22Rv1 (cell line): ENCODE data around the gene MTA3.

Source experiments
- ZFX ChIP-seq: fragments of 450-650 bp; IDR thresholded peaks from 2 replicates; pipeline ENCODE4 v1.6.1; 2017; ENCODE audit warnings: antibody characterized with exemption, borderline replicate concordance
- TF ChIP-seq, protein P1 (sequence below): fragments of 450-650 bp; IDR thresholded peaks from 2 replicates; pipeline ENCODE4 v1.5.1; 2017; ENCODE audit warnings: mild to moderate bottlenecking

DNA sequence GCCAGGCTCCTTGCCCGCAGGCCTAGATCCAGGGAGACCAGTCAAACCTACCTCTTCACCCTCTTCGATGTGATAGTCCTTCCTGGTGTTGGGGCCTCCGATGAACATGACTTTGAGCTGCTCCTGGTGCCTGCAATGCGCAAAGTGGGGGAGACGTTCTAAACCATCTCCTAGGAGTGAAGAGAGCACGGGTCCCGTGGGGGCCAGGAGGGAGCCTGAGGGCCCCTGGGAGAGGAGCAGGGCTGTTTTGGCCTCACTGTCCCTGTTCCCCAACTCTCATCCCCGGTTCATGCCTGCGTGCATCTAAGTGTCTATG is 220.0 kb downstream of the MTA3 start:
- TF ChIP-seq, protein P1, sequence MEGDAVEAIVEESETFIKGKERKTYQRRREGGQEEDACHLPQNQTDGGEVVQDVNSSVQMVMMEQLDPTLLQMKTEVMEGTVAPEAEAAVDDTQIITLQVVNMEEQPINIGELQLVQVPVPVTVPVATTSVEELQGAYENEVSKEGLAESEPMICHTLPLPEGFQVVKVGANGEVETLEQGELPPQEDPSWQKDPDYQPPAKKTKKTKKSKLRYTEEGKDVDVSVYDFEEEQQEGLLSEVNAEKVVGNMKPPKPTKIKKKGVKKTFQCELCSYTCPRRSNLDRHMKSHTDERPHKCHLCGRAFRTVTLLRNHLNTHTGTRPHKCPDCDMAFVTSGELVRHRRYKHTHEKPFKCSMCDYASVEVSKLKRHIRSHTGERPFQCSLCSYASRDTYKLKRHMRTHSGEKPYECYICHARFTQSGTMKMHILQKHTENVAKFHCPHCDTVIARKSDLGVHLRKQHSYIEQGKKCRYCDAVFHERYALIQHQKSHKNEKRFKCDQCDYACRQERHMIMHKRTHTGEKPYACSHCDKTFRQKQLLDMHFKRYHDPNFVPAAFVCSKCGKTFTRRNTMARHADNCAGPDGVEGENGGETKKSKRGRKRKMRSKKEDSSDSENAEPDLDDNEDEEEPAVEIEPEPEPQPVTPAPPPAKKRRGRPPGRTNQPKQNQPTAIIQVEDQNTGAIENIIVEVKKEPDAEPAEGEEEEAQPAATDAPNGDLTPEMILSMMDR = no peak
- TF ChIP-seq ZFX = no peak
